Ecto neural progenitor cell (in vitro differentiated cells): ENCODE data around the gene IQSEC3.
A peak's percentile ranks its signal among the peaks of the same experiment; 100 is the strongest.
"Not testable (repeated sequence)": the region's sequence is repeated elsewhere in the genome, so short reads cannot be mapped to it uniquely, and the experiment has no call there.

ENCODE experiments used
- DNase-seq: peaks from one replicate; pipeline ENCODE4 v3.0.0-alpha.2; 2018; ENCODE audit warnings: low spot score

Gene IQSEC3

GRCh38 chr12:214003-214741 is 147.6 kb downstream of the IQSEC3 start, which contains the start of gene SLC6A12:
Gene SLC6A12, minus strand, starts transcription at chr12:214157. Its CDS starts 4,171 bp downstream, at chr12:209986.
- DNase-seq, result no peak

GRCh38 chr12:215116-215515 is 148.5 kb downstream of the IQSEC3 start:
- DNase-seq, result no peak

GRCh38 chr12:217029-217428 is 150.5 kb downstream of the IQSEC3 start:
- DNase-seq, result not testable (repeated sequence)

DNA sequence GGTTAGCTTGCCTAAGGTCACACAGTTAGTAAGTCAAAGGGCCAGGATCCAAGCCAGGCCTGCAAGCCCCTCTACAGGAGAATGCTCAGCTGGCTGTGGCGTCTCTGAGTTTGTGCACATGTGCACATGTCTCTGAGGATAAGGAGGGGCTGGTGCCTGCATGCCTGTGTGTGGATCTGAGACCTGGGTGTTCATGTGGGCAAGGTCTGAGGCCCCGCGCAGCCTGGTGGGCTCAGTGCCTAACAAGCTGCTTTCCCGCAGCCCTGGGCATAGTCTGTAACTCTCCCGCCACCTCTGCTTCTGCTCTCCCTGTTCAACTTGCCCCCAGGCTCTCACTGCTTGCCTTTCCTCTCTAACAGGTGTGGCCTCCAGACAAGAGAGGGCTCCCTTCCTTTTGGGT is 151.7 kb downstream of the IQSEC3 start:
- no peak for DNase-seq

GRCh38 chr12:218728-219590 is 152.4 kb downstream of the IQSEC3 start:
- no peak for DNase-seq

- DNase-seq, result peak; percentile 97
Observed at GRCh38 chr12:219891-220352, 153.4 kb downstream of the IQSEC3 start.

GRCh38 chr12:220491-220890 is 153.9 kb downstream of the IQSEC3 start:
- DNase-seq, result no peak

- DNase-seq, result no peak
Observed at GRCh38 chr12:220946-221550, 154.5 kb downstream of the IQSEC3 start.

- no peak for DNase-seq
Observed at GRCh38 chr12:221736-222135, 155.2 kb downstream of the IQSEC3 start.

- no peak for DNase-seq
Observed at GRCh38 chr12:223841-224240, 157.3 kb downstream of the IQSEC3 start.

DNA sequence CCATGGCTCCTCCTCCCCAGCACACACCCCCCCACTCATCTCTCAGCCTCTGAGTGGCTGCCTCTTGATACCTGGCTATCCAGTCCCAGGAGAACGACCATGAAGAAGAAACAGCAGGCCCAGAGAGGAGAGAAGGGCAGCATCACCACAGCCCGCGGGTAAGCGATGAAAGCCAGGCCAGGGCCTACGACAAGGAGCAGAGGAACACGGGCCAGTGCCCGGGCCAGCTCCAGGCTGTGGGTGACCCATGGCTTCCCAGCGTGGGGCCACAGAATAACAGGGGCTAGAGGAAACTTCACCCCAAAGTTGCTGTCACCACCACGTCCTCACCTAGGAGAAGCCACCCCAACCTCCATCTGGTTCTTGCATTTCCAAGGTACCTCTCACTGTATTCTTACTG is 157.8 kb downstream of the IQSEC3 start:
- DNase-seq, result peak; percentile 45

DNA sequence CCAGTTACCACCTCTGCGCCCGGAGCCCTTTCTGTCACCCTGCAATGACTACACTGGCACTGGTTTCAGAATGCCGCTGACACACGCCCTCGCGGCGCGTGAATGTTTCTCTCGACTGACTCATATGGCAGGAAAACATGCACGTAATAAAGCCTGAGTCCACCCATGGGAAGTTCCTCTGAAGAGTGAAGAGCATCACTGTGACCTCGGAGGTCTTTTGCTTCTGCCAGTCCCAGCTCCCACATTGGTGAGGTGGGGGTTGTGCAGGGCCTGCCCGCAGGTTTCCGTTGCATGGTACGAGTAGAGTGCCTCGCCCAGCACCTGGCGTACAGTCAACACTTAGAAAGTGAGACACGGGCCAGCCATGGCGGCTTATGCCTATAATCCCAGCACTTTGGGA is 158.4 kb downstream of the IQSEC3 start:
- peak; percentile 41 for DNase-seq

DNA sequence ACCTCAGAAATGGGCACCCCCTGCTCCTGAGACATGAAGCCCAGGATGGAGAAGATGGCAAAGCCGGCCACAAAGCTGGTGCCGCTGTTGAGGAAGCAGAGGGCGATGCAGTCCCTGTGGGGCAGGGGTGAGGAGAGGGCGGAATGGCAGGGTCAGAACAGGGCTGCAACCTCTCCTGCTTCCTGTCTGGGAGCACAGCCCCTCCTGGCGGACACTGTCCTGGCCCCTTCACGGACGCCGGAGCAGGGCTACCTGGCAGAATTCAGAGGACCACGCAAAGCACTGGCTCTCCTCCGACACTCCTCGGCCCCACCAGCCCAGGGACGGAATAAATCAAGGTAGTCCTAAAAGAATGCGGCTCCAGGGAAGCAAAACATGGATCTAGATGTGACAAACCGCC is 159.8 kb downstream of the IQSEC3 start:
- DNase-seq, result peak; percentile 52

DNA sequence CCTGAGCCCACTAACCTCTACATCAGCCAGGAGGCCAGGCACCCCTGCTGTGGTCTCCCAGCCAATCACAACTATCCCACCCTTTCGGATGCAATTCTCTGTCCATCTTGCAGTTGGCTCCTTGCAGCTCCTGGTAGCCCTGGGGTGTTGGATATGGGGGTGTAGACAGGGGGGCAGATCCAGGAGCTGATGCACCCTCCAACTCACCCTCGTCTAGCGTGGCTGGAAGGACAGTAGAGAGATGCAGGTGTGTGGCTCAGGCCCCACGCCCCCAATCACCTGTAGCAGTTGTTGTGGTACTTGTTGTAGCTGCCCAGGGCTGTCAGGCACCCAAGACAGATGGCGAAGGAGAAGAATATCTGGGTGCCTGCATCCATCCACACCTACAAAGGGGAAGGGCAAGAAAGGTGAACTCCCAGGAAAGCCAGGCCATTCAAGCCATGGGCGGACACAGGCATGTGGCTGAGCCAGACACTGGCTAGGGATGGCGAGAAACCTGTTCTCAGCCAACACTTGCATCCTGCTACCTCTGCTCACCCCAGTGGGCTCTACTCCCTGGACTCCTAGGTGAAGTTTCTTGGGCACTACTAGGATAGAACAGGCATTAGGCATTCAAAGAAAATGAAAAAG is 160.8 kb downstream of the IQSEC3 start:
- peak; percentile 41 for DNase-seq
